HG03558 (cell line): ENCODE data around the gene ASB15.
"Not testable (repeated sequence)": the region's sequence is repeated elsewhere in the genome, so short reads cannot be mapped to it uniquely, and the experiment has no call there.

Experiments used
- ATAC-seq: cut with Tn5 transposase; IDR thresholded peaks from one replicate; pipeline ENCODE4 v1.9.1; 2021; ENCODE audit warnings: moderate number of reproducible peaks; ENCODE audit not compliant: unreplicated experiment; ENCODE audit errors: extremely low read depth

ASB15 gene

DNA sequence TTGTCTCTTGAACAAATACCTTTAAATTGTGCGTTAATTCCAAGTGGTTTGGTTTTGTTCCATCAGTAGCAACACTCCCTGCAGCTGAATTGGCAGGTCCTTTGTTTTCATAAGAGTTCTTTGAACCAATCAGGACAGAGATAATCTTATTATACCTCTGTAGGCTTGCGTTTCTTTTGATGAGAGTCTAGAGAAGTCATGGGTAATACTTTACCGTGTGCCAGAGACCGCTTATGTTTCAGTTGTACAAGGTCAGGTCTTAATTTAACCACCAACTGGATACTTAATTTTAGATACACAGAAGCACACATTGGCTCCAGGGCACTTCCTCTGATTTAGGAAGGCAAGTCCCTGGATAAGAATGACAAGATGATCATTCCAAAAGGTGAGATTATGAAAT, at the start of gene ASB15:
Gene ASB15, plus strand, starts transcription at position 292 of the 400 bp plus-strand sequence. CDS start 12,682 bp downstream, outside the sequence.
- no peak for ATAC-seq

DNA sequence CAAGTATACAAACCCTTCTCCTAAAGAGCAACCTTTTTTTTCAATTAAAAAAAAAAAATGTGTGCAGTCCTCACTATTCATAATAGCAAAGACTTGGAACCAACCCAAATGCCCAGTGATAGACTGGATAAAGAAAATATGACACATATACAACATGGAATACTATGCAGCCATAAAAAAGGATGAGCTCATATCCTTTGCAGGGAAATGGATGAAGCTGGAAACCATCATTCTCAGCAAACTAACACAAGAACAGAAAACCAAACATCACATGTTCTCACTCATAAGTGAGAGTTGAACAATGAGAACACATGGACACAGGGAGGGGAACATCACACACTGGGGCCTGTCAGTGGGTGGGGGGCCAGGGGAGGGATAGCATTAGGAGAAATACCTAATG, 49.5 kb upstream of the ASB15 start:
- not testable (repeated sequence) for ATAC-seq

DNA sequence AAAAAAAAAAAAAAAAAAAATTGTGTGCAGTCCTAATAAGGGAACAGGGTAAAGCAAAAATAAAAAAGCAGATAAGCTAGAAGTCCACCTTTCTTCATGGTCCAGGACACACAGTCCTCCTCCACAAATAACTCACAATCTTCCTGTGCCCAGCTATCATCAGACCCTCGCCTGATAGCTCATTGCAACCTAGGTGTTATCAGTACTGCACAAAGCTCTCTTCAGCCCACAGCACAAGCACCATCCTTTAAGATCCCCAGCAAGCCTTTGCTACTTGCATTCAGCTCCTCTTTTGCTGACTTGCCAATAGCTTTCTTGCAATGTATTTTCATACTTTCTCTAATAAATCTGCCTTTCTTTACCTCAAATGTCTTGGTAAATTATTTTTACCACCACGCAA, 49.0 kb upstream of the ASB15 start:
- no peak for ATAC-seq

DNA sequence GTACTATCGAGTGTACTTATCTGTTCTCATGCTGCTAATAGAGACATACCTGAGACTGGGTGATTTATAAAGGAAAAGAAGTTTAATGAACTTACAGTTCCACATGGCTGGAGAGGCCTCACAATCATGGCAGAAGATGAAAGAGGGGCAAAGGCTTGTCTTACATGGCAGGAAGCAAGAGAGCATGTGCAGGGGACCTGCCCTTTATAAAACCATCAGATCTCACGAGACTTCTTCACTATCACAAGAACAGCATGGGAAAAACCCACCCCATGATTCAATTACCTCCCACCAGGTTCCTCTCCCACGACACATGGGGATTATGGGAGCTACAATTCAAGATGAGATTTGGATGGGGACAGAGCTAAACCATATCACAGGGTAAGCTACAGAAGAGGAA, 48.5 kb upstream of the ASB15 start:
- ATAC-seq, result no peak

DNA sequence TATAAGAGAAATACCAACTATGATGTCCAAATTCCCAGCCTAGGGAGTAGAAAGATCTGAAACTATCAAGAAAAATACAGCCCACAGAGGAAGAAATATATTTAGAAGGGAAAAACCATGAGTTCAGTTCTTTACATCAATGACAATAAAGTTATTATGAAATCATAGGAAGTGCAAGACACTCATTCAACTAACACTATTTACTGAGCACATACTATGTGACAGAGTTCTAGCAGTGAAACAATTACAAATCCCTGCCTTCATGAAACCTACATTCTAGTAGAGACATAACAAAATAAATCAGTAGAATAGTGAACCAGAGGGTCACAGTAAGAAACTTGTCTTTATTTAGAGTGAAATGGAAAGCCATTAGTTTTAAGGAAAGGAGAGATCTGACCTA, 46.1 kb upstream of the ASB15 start:
- ATAC-seq, result no peak

DNA sequence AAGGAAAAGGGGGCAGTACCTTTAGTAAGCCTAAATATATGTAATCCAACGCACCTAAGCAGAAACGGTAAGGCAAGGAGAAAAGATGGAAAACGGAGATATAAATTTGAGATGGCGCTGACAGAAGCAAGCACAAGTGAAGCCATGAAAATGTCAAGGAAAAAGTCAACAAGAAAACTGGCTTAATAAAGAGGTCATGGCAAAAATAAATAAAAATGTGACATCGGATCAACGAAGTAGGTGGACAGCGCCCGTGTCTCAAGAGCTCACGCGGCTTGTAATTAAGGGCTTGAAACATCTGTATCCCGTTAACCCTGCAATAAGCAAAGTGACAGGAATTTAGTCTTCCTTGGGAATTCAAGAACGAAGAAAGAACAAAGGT, 44.6 kb upstream of the ASB15 start:
- ATAC-seq, result no peak

DNA sequence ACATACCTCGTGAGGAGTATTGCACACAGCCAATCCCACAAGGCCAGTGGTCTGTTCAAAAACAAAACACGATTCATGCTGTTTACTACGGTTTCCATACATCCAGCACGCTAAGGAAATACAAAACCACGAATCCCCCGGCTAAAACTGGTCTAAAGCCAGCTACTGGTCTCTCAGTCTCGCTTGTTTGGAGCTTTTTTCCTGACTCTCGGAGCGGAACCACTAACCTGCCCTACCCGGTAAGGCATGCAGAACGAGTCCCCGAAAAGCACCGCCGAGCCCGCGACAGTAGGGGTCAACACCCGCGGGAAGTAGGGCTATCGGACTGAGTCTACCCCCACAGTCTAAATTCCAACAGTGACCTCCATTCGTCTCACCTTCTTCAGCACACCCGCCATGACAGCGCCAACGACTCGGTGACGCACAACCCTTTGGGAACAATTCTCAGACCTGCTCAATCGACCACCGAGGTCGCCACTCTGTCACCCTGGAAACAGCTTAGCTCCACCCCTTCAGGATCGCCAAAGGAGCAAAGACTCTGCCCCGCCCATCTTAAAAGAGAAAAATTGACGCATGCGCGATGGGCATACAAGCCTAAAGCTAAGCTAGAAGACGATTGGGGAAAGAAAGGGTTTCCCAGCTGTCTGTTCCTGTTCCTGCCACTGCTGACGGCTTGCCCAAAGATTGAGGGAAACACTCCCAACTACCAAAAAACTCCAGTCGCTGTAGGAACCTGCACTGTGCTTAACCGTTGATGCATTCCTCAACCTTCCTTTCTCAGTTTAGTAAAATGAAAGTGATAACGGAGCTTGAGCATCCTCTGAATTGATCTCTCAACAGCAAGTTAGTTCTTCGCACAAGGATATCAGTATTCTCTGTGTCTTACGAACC, 44.0 kb upstream of the ASB15 start, which contains the start of gene NDUFA5:
Gene NDUFA5, minus strand, starts transcription at position 421 of the 891 bp plus-strand sequence. Its CDS starts 23 bp downstream, at position 398.
- ATAC-seq, result peak; percentile 96

DNA sequence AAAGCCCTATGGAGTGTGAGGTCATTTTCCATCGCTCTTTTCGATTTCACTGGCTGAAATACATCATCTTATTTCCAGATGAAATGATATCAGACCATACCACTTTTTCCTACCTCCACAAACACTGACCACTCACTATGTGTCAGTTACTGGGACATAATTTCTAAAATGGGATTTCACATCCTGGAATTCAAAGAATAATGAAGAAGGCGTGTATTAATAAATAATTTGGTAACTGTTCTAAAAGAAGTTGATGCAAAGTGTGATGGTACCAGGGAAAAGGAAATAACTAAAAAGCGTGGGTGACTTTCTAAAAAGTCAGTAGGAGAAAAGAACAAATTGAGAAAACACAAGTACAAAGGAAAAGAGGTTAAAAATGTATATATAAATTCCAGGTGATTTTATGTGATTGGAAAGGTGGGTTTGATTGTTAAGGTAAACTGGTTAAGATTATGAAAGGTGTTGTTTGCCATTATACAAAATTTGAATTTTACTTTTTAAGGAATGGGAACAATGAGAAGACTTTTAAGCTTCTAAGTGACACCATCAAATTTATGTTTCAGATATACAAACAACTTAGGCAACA, 43.2 kb upstream of the ASB15 start:
- ATAC-seq, result no peak

DNA sequence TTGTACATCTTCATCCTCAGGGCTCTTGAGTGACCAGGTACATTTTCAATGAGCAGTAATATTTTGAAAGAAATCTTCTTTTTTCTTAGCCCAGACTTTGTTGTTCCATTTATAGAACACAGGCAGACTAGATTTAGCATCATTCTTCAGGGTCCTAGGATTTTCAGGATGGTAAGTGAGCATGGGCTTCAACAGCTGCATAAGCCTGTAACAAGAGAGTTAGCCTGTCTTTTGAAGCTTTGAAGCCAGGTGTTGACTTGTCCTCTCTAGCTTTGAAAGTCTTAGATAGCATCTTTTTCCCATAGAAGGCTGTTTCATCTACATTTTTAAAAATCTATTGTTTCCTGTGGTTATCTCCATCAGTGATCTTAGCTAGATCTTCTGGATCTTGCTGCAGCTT, 39.5 kb upstream of the ASB15 start:
- ATAC-seq, result no peak

DNA sequence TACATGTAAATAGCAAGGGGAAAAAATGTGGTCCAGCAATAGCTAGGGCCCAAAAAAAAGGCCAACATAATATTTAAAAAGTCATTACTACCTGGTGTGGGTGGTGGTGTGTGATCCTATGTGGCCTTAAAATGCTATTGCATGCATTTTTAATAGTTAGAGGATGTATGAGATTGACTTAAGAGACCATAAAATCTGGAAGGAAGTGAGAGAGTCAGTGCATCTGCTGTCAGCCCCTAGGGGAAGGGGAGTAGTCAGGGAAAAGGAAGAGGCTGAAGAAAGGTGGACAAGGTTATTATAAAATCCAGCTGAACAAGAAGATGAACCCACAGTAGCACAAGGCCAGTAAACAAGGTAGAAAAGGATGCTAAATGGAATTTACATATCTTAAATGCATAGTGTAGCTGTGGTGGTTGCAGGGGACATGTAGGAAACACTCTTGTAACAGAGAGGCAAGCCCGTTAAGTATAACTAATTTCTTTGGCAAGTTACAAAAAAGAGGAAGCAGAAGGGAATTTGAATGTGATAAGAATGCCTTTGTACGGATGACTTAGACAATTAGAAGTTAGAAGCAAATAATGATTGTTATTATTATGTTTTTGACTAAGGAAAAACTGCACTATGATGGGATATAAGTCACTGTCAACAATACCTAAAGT, 32.1 kb upstream of the ASB15 start:
- ATAC-seq, result no peak

DNA sequence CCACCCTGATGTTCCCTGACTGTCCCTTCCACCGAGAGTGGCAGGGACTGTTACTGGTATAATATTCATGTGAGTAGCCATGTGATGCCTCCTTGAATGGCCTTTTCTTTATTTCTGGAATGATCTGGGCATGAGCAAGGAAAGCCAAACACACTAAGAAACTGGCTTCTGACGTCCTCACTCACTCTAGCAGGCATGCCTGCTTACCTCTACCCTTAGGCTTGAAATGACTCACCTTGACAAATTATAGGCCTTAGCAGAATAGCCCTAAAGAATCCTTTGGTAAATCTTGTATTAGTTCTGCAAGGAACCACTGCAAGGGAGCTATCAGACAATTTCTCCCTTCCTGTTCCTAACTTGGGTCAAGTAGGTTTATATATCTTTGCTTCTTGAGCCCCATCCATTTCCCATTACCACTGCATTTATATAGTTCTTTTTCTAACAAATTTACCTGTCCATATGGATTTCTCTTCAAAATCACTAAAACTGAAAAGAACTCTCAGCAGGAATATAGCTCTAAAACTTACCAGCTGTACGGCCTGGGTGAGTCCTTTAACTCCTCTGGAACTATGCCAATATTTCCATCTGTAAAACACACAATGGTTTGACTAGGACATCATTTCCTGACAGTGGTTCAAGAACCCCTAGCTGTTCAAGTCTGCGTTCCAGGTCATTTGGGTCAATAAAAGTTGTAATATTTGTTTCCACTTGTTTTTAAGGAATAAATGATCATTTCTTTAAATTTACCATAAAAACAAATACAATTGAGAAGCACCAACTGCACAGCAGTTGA, 31.0 kb upstream of the ASB15 start:
- ATAC-seq, result no peak

DNA sequence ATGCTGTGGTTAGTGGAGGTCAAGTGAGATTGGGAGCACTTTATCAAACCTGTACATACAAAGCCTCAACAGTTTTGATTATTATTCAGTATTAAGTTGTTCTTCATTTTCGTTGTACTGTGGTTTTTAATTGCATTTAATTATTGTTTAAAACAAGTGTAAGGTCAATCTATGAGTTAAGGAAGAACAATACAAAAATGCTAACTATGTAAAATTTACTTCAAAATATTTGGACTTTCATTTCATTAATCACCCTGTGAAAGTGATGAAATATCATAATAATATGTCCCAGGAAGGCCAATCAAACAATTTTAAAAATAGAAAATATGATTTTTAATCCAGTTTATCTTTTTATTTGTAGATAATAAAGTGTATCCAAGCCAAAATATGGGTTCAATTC, 30.4 kb upstream of the ASB15 start:
- ATAC-seq, result no peak

DNA sequence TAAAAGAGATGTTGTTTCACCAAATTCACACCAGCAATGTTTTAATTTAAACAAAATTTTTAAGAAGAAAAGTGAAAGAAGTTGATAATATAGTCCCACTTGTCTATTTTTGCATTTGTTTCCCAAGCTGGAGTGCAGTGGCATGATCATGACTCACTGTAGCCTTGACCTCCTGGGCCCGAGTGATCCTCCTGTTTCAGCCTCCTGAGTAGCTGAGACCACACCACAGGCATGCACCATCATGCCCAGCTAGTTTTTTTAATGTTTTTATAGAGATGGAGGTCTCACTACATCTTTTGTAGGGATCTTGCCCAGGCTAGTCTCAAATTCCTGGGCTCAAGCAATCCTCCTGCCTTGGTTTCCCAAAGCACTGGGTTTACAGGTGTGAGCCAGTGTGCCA, 29.9 kb upstream of the ASB15 start:
- ATAC-seq, result no peak

DNA sequence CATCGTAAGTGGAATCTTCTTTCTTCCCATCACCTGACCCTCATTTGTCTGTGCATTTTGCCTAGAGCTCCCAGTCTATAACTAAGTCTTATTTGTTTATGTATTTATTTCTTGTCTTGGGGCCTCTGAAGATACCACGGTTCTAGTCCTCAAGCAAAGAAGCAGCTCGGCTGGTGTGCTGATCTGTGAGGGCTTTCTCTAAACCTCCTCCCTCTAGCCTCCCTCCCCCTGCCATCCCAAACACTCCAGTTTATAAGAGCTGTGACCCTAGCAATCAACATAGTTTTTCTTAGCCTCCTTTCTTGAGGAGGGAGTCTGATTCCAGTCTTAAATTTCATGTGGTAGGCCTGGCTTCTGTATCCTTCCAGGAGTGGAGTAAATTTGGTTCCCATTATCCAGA, 28.3 kb upstream of the ASB15 start:
- ATAC-seq, result no peak

DNA sequence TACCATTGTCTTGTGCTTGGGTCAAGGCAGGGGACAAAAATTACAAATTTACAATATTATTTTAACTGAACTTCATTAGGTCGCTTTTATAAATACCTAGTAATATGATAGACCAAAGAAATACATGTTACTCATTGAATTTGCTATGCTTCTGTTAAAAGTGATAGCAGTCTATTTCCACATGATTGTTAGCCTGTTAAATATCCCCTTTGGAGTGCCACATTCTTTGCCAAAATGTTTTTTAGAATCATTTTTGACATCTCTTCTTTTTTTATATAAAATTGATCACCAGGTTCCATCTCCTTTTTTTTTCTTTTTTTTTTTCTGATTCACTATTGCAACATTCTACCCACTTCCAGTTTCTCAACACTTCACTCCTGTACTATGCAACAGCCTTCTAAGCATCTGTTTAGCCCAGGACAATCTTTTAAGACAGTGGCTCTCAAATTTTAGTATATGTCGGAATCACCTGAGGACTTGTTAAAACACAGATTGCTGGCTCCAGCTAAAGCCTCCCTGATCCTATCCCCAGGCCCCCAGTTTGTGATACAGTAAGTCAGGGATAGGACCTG, 27.6 kb upstream of the ASB15 start:
- no peak for ATAC-seq

DNA sequence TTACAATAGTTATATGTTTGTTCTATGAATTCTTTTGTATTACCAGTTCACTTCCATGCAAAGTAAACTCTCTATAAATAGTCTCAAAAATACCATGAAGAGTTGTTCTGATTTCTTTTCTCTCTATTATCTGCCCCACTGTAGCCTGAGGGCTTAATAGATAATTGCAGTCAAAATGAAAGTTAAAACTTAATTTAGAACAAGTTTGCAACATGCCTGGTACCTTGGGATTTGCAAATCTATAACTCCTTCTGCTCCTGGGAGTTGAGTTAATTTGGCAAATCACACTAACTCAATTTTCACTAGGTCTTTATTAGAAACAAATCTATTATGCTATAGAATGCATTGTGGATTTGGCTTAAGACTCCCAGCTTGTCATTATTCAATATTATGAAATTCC, 22.2 kb upstream of the ASB15 start:
- no peak for ATAC-seq

DNA sequence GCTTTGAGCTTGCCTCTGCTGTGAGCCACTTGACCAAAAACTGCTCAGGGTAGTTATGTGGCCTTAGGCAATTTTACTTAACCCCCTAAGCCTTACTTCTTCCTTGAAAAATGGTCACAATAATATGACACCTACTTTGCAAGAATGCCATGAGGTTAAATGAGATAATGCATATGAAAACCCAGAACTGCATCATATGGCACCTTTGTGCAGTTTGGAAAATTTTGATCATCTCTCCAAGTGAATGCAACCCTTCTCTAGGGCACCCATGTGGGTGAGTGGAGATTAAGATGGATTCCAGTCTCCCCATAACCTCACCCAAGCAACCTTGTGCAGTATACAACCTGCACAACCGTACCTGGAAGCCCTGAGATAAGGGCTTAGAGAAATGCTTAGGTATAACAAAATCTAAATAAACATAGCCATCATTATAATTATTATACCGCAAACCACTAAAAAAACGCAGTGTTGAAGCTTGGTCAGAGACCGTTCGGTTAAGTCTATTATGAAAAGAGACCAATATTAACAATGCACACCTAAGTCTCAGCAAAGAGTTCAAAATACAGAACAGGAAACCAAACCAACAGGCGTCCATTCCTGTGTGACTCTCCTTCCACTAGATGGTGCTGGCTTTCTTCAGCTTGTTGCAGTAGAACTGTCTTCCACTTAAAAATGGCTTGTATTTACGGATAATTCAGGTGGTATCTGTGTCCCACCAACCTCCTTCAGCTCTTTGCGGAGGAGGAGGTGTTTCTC, 21.0 kb upstream of the ASB15 start:
- ATAC-seq, result peak; percentile 55

DNA sequence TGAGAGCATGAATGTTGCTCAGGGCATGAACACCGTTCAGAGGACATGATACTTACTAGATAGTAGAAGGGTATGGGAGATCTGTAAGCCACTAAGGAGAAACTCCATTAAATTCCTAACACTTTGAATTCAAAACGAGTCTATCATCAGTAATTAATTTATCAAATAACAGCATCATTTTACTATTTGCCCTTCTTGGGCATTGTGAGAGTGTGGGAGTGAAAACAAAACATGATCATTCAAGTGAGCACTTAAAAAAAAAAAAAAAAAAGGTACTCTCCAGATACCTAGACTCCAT, 20.5 kb upstream of the ASB15 start:
- no peak for ATAC-seq

DNA sequence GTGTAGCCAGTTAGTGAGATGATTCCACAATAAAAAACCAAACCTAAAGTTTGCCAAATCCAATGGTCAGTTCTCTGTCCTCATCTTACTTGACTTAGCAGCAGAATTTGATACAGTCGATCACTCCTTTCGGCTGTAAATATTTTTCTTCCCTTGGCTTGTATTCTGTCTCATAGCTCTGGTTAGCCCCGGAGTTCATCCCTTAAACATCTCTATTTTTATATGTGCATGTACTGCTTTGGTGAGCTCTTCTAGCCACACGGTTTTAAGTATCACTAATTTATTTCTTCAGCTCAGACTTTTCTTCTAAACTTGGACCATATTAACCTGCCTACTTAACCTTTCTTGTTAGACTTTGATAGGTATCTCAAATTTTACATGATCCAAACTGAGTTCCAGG, 17.8 kb upstream of the ASB15 start:
- no peak for ATAC-seq

DNA sequence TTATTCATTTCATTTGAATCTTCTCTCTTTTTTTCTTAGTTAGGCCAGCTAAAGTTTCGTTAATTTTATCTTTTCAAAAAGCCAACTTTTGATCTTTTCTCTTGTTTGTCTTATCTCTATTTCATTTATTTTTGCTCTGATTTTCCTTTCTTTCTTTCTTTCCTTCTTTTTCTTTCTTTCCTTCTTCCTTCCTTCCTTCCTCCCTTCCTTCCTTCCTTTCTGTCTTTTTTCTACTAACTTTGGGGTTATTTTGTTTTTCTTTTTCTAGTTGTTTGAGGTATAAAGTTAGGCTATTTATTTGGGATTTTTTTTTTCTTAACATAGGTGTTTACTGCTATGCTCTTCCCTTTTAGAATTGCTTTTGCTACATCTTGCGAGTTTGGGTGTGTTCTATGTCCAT, 13.2 kb upstream of the ASB15 start:
- ATAC-seq, result no peak
